CD4-positive, alpha-beta T cell treated with Interferon alpha-2 for 1 hour (primary cell): Measurements from ENCODE around the gene LCTL.
"Not testable (repeated sequence)": the region's sequence is repeated elsewhere in the genome, so short reads cannot be mapped to it uniquely, and the experiment has no call there.

Experiments used
- DNase-seq, 2 donors: peaks; one replicate each; pipeline ENCODE4 v3.0.0-alpha.2; 2020 to 2022

Gene LCTL

GRCh38 chr15:66591322-66591862 lies 25.6 kb upstream of the LCTL start:
- DNase-seq = no peak

- DNase-seq = no peak
Measured at GRCh38 chr15:66590435-66590834, 24.6 kb upstream of the LCTL start.

DNA sequence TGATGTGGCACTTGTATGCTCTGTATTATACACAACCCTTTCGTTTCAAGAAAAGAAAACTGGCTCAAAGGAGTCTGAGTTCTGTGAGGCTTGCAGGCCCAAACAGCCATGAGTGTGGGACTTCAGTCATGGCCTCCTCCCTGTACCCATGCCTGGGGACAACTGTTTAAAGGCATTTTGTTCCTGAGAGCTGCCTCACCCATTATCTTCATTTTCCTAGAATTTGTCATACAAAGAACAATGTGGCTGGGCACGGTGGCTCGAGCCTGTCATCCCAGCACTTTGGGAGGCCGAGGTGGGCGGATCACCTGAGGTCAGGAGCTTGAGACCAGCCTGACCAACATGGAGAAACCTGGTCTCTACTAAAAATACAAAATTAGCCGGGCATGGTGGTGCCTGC lies 23.6 kb upstream of the LCTL start:
- not testable (repeated sequence) for DNase-seq

GRCh38 chr15:66588971-66589370 lies 23.2 kb upstream of the LCTL start:
- DNase-seq = no peak

DNA sequence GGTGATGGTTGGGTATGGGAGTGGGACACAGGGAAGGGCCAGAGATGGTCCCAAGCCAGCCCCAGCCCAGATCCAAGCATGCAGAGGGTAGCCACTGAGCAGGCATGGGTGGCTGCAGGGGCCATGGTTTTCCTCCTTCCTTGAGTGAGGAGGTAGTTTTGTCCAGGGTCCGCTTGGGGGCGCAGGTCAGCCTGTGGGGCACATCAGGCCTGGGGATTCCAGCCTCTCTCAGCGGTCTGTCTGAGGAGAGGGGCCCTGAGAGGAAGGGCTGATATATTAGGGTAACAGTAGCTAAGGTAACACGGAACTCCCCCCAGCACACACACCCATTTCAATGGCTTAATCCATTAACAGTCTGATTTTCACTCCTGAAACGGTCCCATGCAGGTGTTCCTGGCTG lies 22.7 kb upstream of the LCTL start:
- DNase-seq = no peak

- no peak for DNase-seq
Measured at GRCh38 chr15:66587749-66588148, 22.0 kb upstream of the LCTL start.

DNA sequence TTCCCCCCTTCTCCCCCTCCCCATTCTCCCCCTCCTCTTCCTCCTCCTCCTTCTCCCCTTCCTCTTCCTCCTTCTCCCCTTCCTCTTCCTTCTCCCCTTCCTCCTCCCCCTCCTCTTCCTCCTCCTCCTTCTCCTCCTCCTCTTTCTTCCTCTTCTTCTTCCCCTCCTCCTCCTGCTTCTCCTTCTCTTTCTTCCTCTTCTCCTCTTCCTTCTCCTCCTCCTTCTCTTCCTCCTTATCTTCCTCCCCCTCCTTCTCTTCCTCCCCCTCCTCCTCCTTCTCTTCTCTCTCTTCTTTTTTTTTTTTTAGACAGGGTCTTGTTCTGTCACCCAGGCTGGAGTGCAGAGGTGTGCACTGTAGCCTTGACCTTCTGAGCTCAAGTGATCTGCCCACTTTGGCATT lies 21.2 kb upstream of the LCTL start:
- no peak for DNase-seq

- DNase-seq = no peak
Measured at GRCh38 chr15:66586155-66586976, 20.6 kb upstream of the LCTL start.

- no peak for DNase-seq
Measured at GRCh38 chr15:66581972-66582537, 16.3 kb upstream of the LCTL start.

DNA sequence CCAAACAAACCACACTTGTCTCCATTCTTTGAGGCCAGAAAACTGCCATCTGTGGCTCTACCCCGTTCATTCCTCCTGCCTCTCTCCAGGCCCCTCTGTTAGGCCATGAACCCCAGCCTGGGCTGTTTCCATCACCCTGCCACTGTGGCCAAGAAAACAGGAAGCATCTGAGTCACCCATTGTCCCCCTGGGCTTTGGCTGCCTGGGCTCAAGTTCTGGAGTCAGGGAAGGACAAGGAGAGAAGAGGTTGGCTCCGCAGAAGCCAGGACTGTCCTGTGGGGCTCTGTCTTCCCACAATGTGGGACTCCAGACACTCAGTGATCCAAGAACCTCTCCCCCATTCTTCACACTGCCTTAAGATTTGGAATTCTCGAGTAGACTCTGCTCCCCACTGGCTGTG lies 14.8 kb upstream of the LCTL start:
- DNase-seq = no peak

- peak in 1 of 2 donors; percentile 4 for DNase-seq
Measured at GRCh38 chr15:66578286-66578875, 12.6 kb upstream of the LCTL start.

GRCh38 chr15:66574596-66574950 lies 8.8 kb upstream of the LCTL start:
- DNase-seq = no peak

DNA sequence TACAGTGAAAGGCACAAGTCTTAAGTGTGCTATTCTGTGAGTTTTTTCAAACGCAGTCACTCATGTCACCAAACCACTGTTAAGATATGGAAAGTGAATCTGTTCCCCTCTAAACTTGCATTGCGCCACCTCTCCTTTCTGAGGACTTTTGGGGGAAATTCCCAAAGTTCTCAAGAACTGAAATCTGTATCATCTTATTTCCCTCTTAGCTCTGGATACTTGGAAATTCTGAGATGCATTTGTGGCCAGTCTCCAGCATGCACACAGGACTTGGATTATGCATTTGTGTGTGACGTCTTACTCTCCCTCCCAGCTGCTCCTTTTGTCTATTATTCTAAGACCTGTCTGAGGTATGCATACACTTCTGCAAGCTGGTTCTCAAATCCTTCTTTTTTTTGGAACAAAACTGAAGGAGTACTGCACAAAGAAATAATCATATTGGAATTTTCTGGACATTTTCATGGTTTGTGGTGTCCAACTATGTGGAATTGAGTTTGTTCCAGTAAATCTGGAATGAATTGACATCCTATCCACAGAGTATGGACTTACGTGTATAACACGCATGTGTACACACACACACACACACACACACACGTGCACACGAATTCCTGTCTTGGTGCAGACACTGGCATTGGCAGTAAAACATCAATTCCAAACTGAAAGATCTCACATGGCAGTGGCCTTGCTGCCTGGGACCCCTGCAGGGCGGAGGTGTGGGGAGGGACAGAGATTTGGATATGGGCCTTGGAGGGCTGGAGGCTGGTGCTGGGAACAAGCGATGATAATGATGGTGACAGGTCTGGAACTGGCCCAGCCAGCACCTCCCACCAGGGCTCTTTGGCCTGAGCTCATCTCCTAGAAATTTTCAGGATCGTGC lies 8.2 kb upstream of the LCTL start:
- DNase-seq = no peak

GRCh38 chr15:66573348-66573718 lies 7.5 kb upstream of the LCTL start:
- DNase-seq = no peak

GRCh38 chr15:66572146-66572545 lies 6.3 kb upstream of the LCTL start:
- no peak for DNase-seq

GRCh38 chr15:66570842-66571478 lies 5.2 kb upstream of the LCTL start:
- no peak for DNase-seq

DNA sequence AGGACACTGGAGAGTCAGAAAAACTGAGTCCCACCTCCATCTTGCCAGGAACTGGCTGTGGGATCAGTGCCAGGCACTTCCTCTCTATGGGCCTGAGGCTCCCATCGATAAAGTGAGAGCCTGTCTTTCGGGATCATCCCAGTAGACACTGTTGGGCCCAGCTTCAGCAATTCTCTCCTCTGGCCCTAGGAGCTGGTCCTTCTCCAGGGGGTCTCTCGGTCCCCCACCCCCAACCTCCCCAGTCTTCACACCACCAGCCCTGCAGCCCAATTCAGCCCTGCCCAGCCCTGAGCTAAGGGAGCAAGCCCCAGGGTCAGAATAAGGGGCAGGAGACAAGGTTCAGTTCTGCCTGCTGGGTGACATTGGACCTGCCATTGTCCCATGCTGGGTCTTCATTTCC lies 4.5 kb upstream of the LCTL start:
- no peak for DNase-seq

DNA sequence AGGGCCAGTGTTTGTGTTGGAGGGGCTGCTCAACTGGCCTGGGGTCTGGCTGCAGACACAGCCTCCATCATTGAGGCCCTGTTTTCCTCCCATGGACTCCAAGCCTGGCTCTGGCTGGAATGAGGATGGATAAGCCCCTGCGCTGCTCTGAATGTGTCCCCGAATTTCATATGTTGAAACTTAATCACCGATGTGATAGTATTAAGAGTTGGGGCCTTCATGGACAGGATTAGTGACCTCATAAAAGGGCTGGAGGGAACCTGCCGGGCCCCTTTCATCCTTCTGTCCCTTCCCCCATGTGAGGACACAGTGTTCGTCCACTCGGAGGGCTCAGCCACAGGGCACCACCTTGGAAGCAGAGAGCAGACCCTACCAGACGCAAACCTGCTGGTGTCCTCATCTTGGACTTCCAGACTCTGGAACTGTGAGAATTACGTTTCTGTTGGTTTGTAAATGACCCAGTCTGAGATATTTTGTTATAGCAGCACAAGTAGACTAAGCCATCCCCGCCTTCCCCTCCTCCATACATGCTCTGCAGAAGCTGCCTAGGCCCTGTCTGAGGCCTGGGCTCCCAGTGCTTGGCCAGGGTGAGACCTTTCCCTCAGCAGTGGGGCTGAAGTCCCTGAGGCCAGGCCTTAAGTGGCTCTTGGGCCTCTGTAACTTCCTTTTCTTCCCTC lies 3.8 kb upstream of the LCTL start:
- DNase-seq = no peak

GRCh38 chr15:66567897-66568296 lies 2.1 kb upstream of the LCTL start:
- no peak for DNase-seq

DNA sequence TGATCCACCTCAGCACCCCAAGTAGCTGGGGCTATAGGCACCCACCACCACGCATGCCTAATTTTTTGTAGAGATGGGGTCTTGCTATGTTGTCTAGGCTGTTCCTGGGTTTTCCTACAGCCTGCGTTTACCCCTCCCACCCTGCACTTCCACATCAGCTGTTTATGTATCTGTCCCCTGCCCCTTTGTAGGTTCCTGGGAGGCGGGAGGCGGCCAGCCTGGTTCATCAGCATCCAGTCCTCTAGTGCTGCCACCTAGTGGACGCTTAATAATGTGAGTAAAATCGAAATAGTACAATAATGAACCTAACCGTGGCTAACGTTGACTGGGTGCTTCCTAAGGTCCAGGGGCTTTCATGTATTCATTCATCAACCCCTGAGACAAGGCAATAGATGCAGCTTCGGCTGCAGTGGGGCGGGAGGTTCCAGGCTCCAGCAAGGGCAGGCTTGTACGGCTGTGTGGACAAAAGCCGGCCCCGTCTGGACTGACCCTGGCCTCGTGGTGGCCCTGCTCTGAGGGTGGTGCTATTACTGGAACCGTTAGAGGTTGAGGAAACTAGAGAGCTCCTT lies 1.2 kb upstream of the LCTL start:
- peak; percentile 45 to 70 for DNase-seq

DNA sequence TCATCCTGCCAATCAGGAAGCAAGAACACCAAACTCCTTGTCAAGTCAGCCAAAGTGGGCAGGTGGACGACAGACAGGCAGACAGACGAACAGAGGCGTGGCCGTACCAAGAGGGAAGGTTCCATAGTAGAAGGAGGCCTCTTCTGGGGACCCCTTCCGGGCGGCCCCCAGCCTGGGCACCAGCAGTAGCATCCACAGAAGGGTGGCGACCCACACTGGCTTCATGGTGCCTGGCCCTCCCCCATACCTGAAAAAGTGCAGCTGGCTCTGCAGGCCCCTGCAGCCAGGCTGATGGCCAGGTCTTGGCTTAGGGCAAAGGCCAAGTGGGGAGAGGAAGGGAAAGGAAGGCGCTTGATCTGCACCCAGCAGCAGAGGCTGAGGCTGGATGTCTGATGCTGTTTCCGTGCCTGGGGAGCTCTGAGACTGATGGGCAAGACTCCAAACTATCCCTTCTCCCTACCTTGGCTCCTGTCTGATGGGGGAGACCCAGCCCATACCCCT lies 607 bp downstream of the LCTL start:
- no peak for DNase-seq
